Heart left ventricle (tissue), 16 donors: ENCODE measurements around the gene IL18BP. TPM values are rescaled to one million over a fixed set of nuclear protein-coding genes. Genes with fewer than 3 reads are reported as not detected.

Experiments
- ATAC-seq, 4 donors: fragments of 200-7000 bp; cut with Tn5 transposase; one replicate each; pipeline ENCODE4 v1.9.1; 2020 to 2022; ENCODE audit warnings: moderate library complexity in 4 of 4, mild to moderate bottlenecking in 3 of 4, moderate number of reproducible peaks in 1 of 4
- DNase-seq, 5 donors: peaks; one replicate each; pipeline ENCODE4 v3.0.0-alpha.2; 2020
- H3K27ac ChIP-seq, 12 donors: fragments of 200-600 bp; sonication (generic) in 4 of 12; one replicate each; pipeline versions ENCODE4 v1.5.0 to v1.8.0; 2016 to 2022; ENCODE audit warnings: mild to moderate bottlenecking in 2 of 12
- H3K27me3 ChIP-seq, 9 donors: fragments of 200-600 bp; sonication (generic) in 2 of 9; one replicate each; pipeline versions ENCODE4 v1.5.1 to v1.8.0; 2016 to 2022; ENCODE audit warnings: mild to moderate bottlenecking in 3 of 9
- H3K36me3 ChIP-seq, 9 donors: fragments of 200-600 bp; sonication (generic) in 2 of 9; one replicate each; pipeline versions ENCODE4 v1.5.0 to v1.8.0; 2018 to 2022; ENCODE audit warnings: mild to moderate bottlenecking in 2 of 9
- H3K4me1 ChIP-seq, 12 donors: fragments of 200-600 bp; sonication (generic) in 4 of 12; one replicate each; pipeline versions ENCODE4 v1.5.0 to v1.8.0; 2016 to 2022; ENCODE audit warnings: mild to moderate bottlenecking in 3 of 12
- H3K4me3 ChIP-seq, 12 donors: fragments of 200-600 bp; sonication (generic) in 4 of 12; one replicate each; pipeline versions ENCODE4 v1.5.0 to v1.8.0; 2017 to 2022; ENCODE audit warnings: mild to moderate bottlenecking in 9 of 12, moderate library complexity in 4 of 12
- H3K9me3 ChIP-seq, 12 donors: fragments of 200-600 bp; sonication (generic) in 4 of 12; one replicate each; pipeline versions ENCODE4 v1.5.0 to v1.8.0; 2016 to 2022; ENCODE audit warnings: mild to moderate bottlenecking in 1 of 12
- CTCF ChIP-seq, 12 donors: fragments of 200-600 bp; sonication (generic) in 4 of 12; IDR thresholded peaks; one replicate each; pipeline versions ENCODE4 v1.5.0 to v1.8.0; 2018 to 2022; ENCODE audit warnings: antibody characterized with exemption in 12 of 12, mild to moderate bottlenecking in 5 of 12
- POLR2A ChIP-seq, 2 donors: fragments of 450-650 bp; IDR thresholded peaks; one replicate each; pipeline ENCODE4 v1.6.1; 2017; ENCODE audit warnings: antibody characterized with exemption in 2 of 2, mild to moderate bottlenecking in 2 of 2, moderate library complexity in 2 of 2
- WGBS, 4 donors: extraction: QIAGEN DNeasy Blood & Tissue Kit in 2 of 4; methylation state at CpG; one replicate each; pipeline versions ENCODE4 v1.1.5 to v1.1.7; 2013 to 2018; 5-methylcytosine and 5-hydroxymethylcytosine counted together
- intact Hi-C, 10 donors: fragments of 100-400 bp; cut with DNase I; formaldehyde crosslinking; loops; one replicate each; pipeline versions ENCODE4 v1.11.1 to v1.14.2; 2022
- polyA plus RNA-seq, 2 donors: library from polyadenylated mRNA; stranded (reverse); fragments of 200-250 nt; gene quantifications; one replicate each; pipeline ENCODE4 v1.2.3, GENCODE V29; 2013
- total RNA-seq, 9 donors: library from RNA; depleted of rRNA in 2 of 9; stranded (reverse); fragments of >200 nt in 2 of 9; fragmentation: NEBNext Ultra II Directional in 3 of 9; extraction: Animal tissue kit (Norgen Biotek cat#: 25700) in 3 of 9; gene quantifications; one replicate each; pipeline versions ENCODE4 v1.1.0 to v1.2.4, GENCODE V29; 2016 to 2023
- donor health status: ischemic (EF 13 %, LVEDD 7.1; RV severe dilation, severe dysfunction).
- donor health status: healthy with polysubstance abuse.
- donor health status: DM: no; HTN: yes; CAD: no.
- donor health status: DM: no; HTN: no; CAD: no.
- donor health status: ischemic (EF 25% LVEDD 6.9; RV normal size, moderate dysfunction).
- donor health status: ischemic (EF 25% LVEDD 5.7; RV mildly dilated, moderate dysfunction).
- donor health status: healthy.
- donor health status: DM: yes; HTN: yes; CAD: no.
- donor health status: ischemic (EF 35%, LVEDD 5.7; RV mildly dilated, moderate dysfunction).
- donor health status: nonischemic (EF 11% LVEDD 7.7; RV severe dilation, severe dysfunction).
- donor health status: DM: yes; HTN: yes; CAD: no.
- donor health status: PGD.
- donor health status: ischemic (EF 29% LVEDD 5.4; RV normal size, mild dysfunction).
- donor health status: nonischemic (EF 23%, LVEDD 6.1; RV moderate dilation, normal function).

IL18BP gene
- total and polyA plus RNA-seq, 11 donors = 1.1 to 86.5 (median 4.4) TPM

GRCh38 chr11:72038491-72038890 is 39.8 kb downstream of the IL18BP start:
- Histone ChIP-seq H3K27ac (peak overlapping the region; percentile 84 to 100 (median 98)), H3K4me1 (peaks cover 19 to 74% (median 56%) of the 10 kb centered on the region in 12 donors), H3K4me3 (peak overlapping the region in 10 of 12 donors; percentile 56 to 82 (median 66)), H3K36me3 (peaks cover 0 to 30% (median 23%) of the 10 kb centered on the region in 9 donors), H3K9me3 (no peaks in the 10 kb centered on the region), H3K27me3 (no peaks in the 10 kb centered on the region)
- WGBS, 4 donors = 0 to 17% (median 9%) methylated on average over 2 of the region's 2 CpGs
- intact Hi-C loops = loop anchor here in 2 of 10 donors (2.0 to 5.0 kb wide), 2 partner anchors 42 to 44 kb away; partner anchors contain the start of genes LRRC51 (in 2 of the 2) and NUMA1 (in 2 of the 2)
- ATAC-seq (peak; percentile 12 to 71 (median 57)), DNase-seq (peak in 4 of 5 donors; percentile 60 to 73 (median 68))
- no peak for TF ChIP-seq CTCF (IDR thresholded peaks at IDR 0.05)
- TF ChIP-seq POLR2A (IDR thresholded peaks at IDR 0.05) = peak in 1 of 2 donors; percentile 70

- intact Hi-C loops = loop anchor here in 2 of 10 donors (2.0 to 5.0 kb wide), 2 partner anchors 42 to 43 kb away; partner anchors contain the start of genes LRRC51 (in 2 of the 2) and NUMA1 (in 2 of the 2)
- peak in 1 of 5 donors; percentile 38 for DNase-seq
- H3K4me1 ChIP-seq = peaks cover 19 to 69% (median 56%) of the 10 kb centered on the region in 12 donors
Observed at GRCh38 chr11:72039031-72039855, 40.5 kb downstream of the IL18BP start.

DNA sequence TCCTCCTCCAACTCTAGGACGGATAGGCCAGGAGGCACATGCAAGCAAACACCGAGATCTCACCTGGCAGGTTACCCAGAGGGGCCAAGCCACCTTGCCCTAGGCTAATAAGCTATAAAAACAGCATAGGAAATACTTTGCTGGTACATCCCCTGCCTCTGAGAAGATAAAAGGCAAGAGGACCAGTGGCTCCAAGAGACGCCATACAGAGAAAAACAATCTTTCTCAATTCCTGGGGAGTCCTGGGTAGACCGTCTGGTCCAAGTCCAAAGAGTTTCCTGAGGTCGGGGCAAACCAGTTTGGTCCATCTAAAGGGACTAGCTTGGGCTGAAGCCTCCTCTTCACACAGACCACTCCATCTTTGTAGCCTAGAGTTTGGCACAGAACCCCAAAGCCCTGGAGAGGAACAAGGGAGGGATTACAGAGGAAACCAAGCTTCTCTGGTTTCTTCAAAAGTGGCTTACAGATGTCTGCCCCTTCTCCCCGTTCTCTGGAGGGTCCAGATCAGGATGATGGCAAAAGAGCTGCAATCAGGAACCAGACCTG is 41.2 kb downstream of the IL18BP start:
- H3K27ac ChIP-seq = peak overlapping the region; percentile 84 to 100 (median 98)
- H3K36me3 ChIP-seq = peaks cover 0 to 16% (median 9%) of the 10 kb centered on the region in 9 donors
- TF ChIP-seq POLR2A (IDR thresholded peaks at IDR 0.05) (no peak), CTCF (IDR thresholded peaks at IDR 0.05) (no peak)
- no peak for ATAC-seq
- intact Hi-C loops = loop anchor here in 9 of 10 donors (1.0 to 5.0 kb wide), 6 partner anchors 37 to 182 kb away; partner anchors contain the start of genes LRRC51 (in 5 of the 9), NUMA1 (in 5 of the 9), INPPL1 (in 1 of the 9) and LAMTOR1 (in 1 of the 9)
- no peak for DNase-seq
- peaks cover 19 to 69% (median 56%) of the 10 kb centered on the region in 12 donors for H3K4me1 ChIP-seq
- no peaks in the 10 kb centered on the region for H3K9me3 ChIP-seq
- 2 to 6% (median 4%) methylated on average over 6 of the region's 6 CpGs for WGBS, 4 donors
- peak overlapping the region; percentile 17 to 82 (median 64) for H3K4me3 ChIP-seq
- H3K27me3 ChIP-seq = no peaks in the 10 kb centered on the region

More at GRCh38 chr11:72039031-72039855, 40.5 kb downstream of the IL18BP start:
- no peak for TF ChIP-seq CTCF (IDR thresholded peaks at IDR 0.05)
- TF ChIP-seq POLR2A (IDR thresholded peaks at IDR 0.05) = no peak
- peak overlapping the region; percentile 84 to 100 (median 98) for H3K27ac ChIP-seq
- H3K4me3 ChIP-seq = peak overlapping the region; percentile 17 to 82 (median 64)
- 6 to 12% (median 10%) methylated on average over 5 of the region's 5 CpGs for WGBS, 4 donors
- H3K9me3 ChIP-seq = no peaks in the 10 kb centered on the region
- peak in 1 of 4 donors; percentile 3 for ATAC-seq
- H3K36me3 ChIP-seq = peaks cover 0 to 23% (median 15%) of the 10 kb centered on the region in 9 donors
- no peaks in the 10 kb centered on the region for H3K27me3 ChIP-seq
